HepG2 (cell line): ENCODE results near the gene NELL1. TPM values are rescaled to one million over a fixed set of nuclear protein-coding genes. Genes with fewer than 3 reads are reported as not detected.

Experiments
- ATAC-seq: fragments of 200-7000 bp; cut with Tn5 transposase; 3 replicates; pipeline ENCODE4 v1.9.1; 2020; ENCODE audit warnings: mild to moderate bottlenecking, moderate library complexity
- BruUV-seq: library from RNA; stranded (reverse); fragments of 400-500 nt; replicated peaks from 2 replicates; lab custom pipeline; 2021; lab: Mats Ljungman, UMichigan
- CTCF ChIA-PET: fragments of 300-600 bp; formaldehyde crosslinking; extraction: SDS; loops from one replicate; lab custom pipeline; 2021; ENCODE audit warnings: low total read pairs, inconsistent platforms, low intra/inter-chr PET ratio; lab: Yijun Ruan, JAX
- POLR2A ChIA-PET: fragments of 350-600 bp; sonication (Branson Sonifier 250); formaldehyde crosslinking; loops from one replicate; lab custom pipeline; 2020; ENCODE audit warnings: antibody characterized with exemption, inconsistent platforms; lab: Yijun Ruan, JAX
- DNase-seq: peaks from one replicate; pipeline ENCODE4 v3.0.0-alpha.2; 2015; ENCODE audit warnings: low spot score
- FAIRE-seq: peaks from 3 replicates; lab custom pipeline; 2011; peaks lifted over from hg19 to GRCh38; lab: Jason Lieb, UNC
- H2AFZ ChIP-seq: one replicate; pipeline ENCODE4 v1.6.1; 2011; ENCODE audit warnings: low read length, inconsistent platforms
- H3K27ac ChIP-seq: fragments of 300-600 bp; 3 replicates; pipeline ENCODE4 v1.8.0; 2011; ENCODE audit warnings: mixed run types, mild to moderate bottlenecking, mixed read lengths, low read length, inconsistent platforms; ENCODE audit not compliant: insufficient read depth; ENCODE audit errors: extremely low read length
- H3K27me3 ChIP-seq, 2 experiments: fragments of 200-600 bp in 1 of 2; 2 replicates in 1 of 2; 3 replicates in 1 of 2; pipeline versions ENCODE4 v1.6.0 to v1.8.0; 2011; ENCODE audit warnings: low read length in 2 of 2, mild to moderate bottlenecking in 2 of 2, moderate library complexity in 2 of 2, inconsistent platforms in 1 of 2; ENCODE audit not compliant: insufficient read depth in 2 of 2, control insufficient read depth in 1 of 2
- H3K36me3 ChIP-seq, 2 experiments: fragments of 200-600 bp in 1 of 2; replicated peaks in 1 of 2; 2 replicates in 1 of 2; 3 replicates in 1 of 2; pipeline versions ENCODE4 v1.5.1 to v1.8.0; 2011; ENCODE audit warnings: low read length in 2 of 2, inconsistent platforms in 1 of 2; ENCODE audit not compliant: insufficient read depth in 2 of 2, control insufficient read depth in 1 of 2
- H3K4me1 ChIP-seq: 2 replicates; pipeline ENCODE4 v1.5.1; 2012; ENCODE audit warnings: low read length, inconsistent platforms; ENCODE audit not compliant: insufficient read depth
- H3K4me2 ChIP-seq: 2 replicates; pipeline ENCODE4 v1.6.0; 2011; ENCODE audit warnings: low read depth, low read length, inconsistent platforms
- H3K4me3 ChIP-seq, 3 experiments: fragments of 200-600 bp in 1 of 3; sonication (generic), shearing (Covaris generic) in 1 of 3; replicated peaks in 1 of 3; 2 replicates each; pipeline ENCODE4 v1.5.1; 2011 to 2016; ENCODE audit warnings: low read length in 3 of 3, inconsistent platforms in 2 of 3, low read depth in 2 of 3, mild to moderate bottlenecking in 2 of 3, control low read depth in 1 of 3, mixed read lengths in 1 of 3; ENCODE audit not compliant: insufficient read depth in 1 of 3
- H3K79me2 ChIP-seq: one replicate; pipeline ENCODE4 v1.6.1; 2011; ENCODE audit warnings: low read length, inconsistent platforms; ENCODE audit not compliant: insufficient read depth
- H3K9ac ChIP-seq: 2 replicates; pipeline ENCODE4 v1.6.0; 2011; ENCODE audit warnings: mild to moderate bottlenecking, low read depth, low read length, inconsistent platforms; ENCODE audit not compliant: insufficient read depth
- H3K9me3 ChIP-seq: 2 replicates; pipeline ENCODE4 v1.5.1; 2012; ENCODE audit warnings: mild to moderate bottlenecking, low read length
- H4K20me1 ChIP-seq: 2 replicates; pipeline ENCODE4 v1.6.0; 2011; ENCODE audit warnings: inconsistent platforms, mild to moderate bottlenecking, low read length, moderate library complexity; ENCODE audit not compliant: insufficient read depth
- CENPX ChIP-seq: sonication (generic); formaldehyde crosslinking; IDR thresholded peaks from 2 replicates; pipeline ENCODE4 v1.9.0; 2021; ENCODE audit warnings: mild to moderate bottlenecking, missing genetic modification reagents, moderate library complexity
- PHF8 ChIP-seq: sonication (generic); formaldehyde crosslinking; IDR thresholded peaks from 2 replicates; pipeline ENCODE4 v1.5.0; 2020; ENCODE audit warnings: missing genetic modification reagents
- ZNF224 ChIP-seq: sonication (generic); formaldehyde crosslinking; IDR thresholded peaks from 2 replicates; pipeline ENCODE4 v1.5.0; 2020; ENCODE audit warnings: mild to moderate bottlenecking, missing genetic modification reagents
- ZNF546 ChIP-seq: sonication (generic); formaldehyde crosslinking; conservative IDR thresholded peaks from 2 replicates; pipeline ENCODE4 v1.8.1; 2023; ENCODE audit warnings: mild to moderate bottlenecking, missing genetic modification reagents
- ZNF563 ChIP-seq: sonication (generic); formaldehyde crosslinking; IDR thresholded peaks from 2 replicates; pipeline ENCODE4 v1.8.0; 2022; ENCODE audit warnings: mild to moderate bottlenecking, moderate library complexity, missing genetic modification reagents
- ZNF850 ChIP-seq: sonication (generic); formaldehyde crosslinking; conservative IDR thresholded peaks from 2 replicates; pipeline ENCODE4 v1.9.0; 2021; ENCODE audit warnings: mild to moderate bottlenecking, missing genetic modification reagents
- WGBS: methylation state at CpG from one replicate; pipeline ENCODE4 v1.1.6; 2017; ENCODE audit warnings: low lambda C conversion rate; 5-methylcytosine and 5-hydroxymethylcytosine counted together
- in situ Hi-C: cut with HindIII; loops from 2 replicates; pipeline ENCODE4 v1.10.0; 2017; ENCODE audit warnings: low pct_unique_long_range_greater_than_20kb; ENCODE audit not compliant: extremely low pct_ligation_motif_present
- intact Hi-C: fragments of 100-400 bp; cut with micrococcal nuclease; formaldehyde crosslinking; loops from one replicate; pipeline ENCODE4 v1.10.0; 2022; ENCODE audit not compliant: unreplicated experiment
- polyA plus RNA-seq, 8 experiments: library from polyadenylated mRNA; depleted of rRNA in 3 of 8; stranded (reverse) in 7 of 8; unstranded in 1 of 8; fragments of >200 nt; fragmentation: Illumina TruSeq in 4 of 8; extraction: Trizol in 4 of 8; gene quantifications; 2 replicates each; pipeline versions ENCODE4 v1.2.1 to v1.2.3, GENCODE V29; 2011 to 2016; ENCODE audit warnings: low read depth in 4 of 8, missing spikeins in 1 of 8, mixed read lengths in 1 of 8; ENCODE audit not compliant: insufficient read depth in 1 of 8
- total RNA-seq, 5 experiments: library from RNA; depleted of rRNA; stranded (reverse); fragments of >200 nt; fragmentation: Illumina TruSeq; extraction: Trizol; gene quantifications; 2 replicates each; pipeline ENCODE4 v1.2.3, GENCODE V29; 2016; ENCODE audit warnings: low read depth in 1 of 5
- TF ChIP-seq, protein P1 (sequence below): sonication (generic); formaldehyde crosslinking; IDR thresholded peaks from 2 replicates; pipeline ENCODE4 v1.4.0; 2020; ENCODE audit warnings: missing genetic modification reagents, borderline replicate concordance

NELL1 gene
- total and polyA plus RNA-seq, 2 of the 13 experiments (the other 11 are each of a cell fraction or from before 2014, with no cell fraction given): not detected

- intact Hi-C loops: loop anchor here (10.0 kb wide), 1 partner anchor 685 kb away; no protein-coding TSS in a partner anchor
- Histone ChIP-seq H3K79me2 (no peaks in the 10 kb centered on the region), H3K27ac (no peak overlapping the region), H4K20me1 (no peaks in the 10 kb centered on the region), H3K4me1 (no peaks in the 10 kb centered on the region), H3K9ac (no peak overlapping the region), H3K4me3 (no peak overlapping the region), H2AFZ (no peak overlapping the region), H3K4me2 (no peak overlapping the region)
- ChIA-PET POLR2A (no interaction called here), CTCF (no interaction called here)
- in situ Hi-C loops: no loop called here
- WGBS: 20% methylated on average over 6 of the region's 7 CpGs
- no peak for ATAC-seq
- FAIRE-seq: no peak
- no peak for TF ChIP-seq PHF8 (CRISPR knock-in tag)
- TF ChIP-seq ZNF546: no peak
- no peak for TF ChIP-seq ZNF850
- TF ChIP-seq, all 625 proteins: peak for 0
- BruUV-seq: no TSS peak
- Histone ChIP-seq H3K36me3 (no peaks in the 10 kb centered on the region), H3K27me3 (no peaks in the 10 kb centered on the region), H3K9me3 (no peaks in the 10 kb centered on the region)
- no peak for DNase-seq
Observed at GRCh38 chr11:20909995-20910726, 240.8 kb downstream of the NELL1 start.

DNA sequence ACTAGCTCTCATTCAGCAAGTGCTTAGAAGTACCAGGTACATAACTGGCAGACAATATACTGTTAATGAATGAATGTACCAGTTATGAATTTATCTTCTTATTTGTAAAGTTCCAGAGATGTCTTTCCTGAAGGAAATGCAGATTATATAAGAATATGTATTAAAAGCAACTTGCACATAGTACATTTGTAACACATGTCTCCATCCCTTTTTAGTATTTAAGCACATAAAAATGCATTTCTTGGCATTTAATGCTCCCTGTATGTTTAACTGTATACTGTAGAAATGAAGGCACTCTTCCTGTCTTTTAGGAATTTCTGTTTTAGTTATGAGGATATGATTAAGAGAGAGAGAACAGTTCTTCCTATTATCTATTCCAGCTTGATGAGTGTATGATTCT is 241.3 kb downstream of the NELL1 start:
- CTCF ChIA-PET: no interaction called here
- Histone ChIP-seq H3K4me1 (no peaks in the 10 kb centered on the region), H4K20me1 (no peaks in the 10 kb centered on the region), H3K4me3 (no peak overlapping the region), H3K9me3 (no peaks in the 10 kb centered on the region), H3K36me3 (no peaks in the 10 kb centered on the region), H3K9ac (no peak overlapping the region), H3K27me3 (no peaks in the 10 kb centered on the region), H3K27ac (no peak overlapping the region), H3K4me2 (no peak overlapping the region), H2AFZ (no peak overlapping the region), H3K79me2 (no peaks in the 10 kb centered on the region)
- ATAC-seq (no peak), FAIRE-seq (no peak), DNase-seq (no peak)
- TF ChIP-seq ZNF563 (CRISPR knock-in tag) (no peak), CENPX (CRISPR knock-in tag) (no peak), ZNF224 (no peak)
- TF ChIP-seq, protein P1, sequence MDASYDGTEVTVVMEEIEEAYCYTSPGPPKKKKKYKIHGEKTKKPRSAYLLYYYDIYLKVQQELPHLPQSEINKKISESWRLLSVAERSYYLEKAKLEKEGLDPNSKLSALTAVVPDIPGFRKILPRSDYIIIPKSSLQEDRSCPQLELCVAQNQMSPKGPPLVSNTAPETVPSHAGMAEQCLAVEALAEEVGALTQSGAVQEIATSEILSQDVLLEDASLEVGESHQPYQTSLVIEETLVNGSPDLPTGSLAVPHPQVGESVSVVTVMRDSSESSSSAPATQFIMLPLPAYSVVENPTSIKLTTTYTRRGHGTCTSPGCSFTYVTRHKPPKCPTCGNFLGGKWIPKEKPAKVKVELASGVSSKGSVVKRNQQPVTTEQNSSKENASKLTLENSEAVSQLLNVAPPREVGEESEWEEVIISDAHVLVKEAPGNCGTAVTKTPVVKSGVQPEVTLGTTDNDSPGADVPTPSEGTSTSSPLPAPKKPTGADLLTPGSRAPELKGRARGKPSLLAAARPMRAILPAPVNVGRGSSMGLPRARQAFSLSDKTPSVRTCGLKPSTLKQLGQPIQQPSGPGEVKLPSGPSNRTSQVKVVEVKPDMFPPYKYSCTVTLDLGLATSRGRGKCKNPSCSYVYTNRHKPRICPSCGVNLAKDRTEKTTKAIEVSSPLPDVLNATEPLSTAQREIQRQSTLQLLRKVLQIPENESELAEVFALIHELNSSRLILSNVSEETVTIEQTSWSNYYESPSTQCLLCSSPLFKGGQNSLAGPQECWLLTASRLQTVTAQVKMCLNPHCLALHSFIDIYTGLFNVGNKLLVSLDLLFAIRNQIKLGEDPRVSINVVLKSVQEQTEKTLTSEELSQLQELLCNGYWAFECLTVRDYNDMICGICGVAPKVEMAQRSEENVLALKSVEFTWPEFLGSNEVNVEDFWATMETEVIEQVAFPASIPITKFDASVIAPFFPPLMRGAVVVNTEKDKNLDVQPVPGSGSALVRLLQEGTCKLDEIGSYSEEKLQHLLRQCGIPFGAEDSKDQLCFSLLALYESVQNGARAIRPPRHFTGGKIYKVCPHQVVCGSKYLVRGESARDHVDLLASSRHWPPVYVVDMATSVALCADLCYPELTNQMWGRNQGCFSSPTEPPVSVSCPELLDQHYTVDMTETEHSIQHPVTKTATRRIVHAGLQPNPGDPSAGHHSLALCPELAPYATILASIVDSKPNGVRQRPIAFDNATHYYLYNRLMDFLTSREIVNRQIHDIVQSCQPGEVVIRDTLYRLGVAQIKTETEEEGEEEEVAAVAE (CRISPR knock-in tag): no peak
- intact Hi-C loops: loop anchor here (10.0 kb wide), 1 partner anchor 686 kb away; no protein-coding TSS in a partner anchor
- BruUV-seq: no TSS peak
- POLR2A ChIA-PET: no interaction called here
- in situ Hi-C loops: no loop called here
